GM18519 (cell line): ENCODE results near the gene CORO6.

Experiments
- ATAC-seq: cut with Tn5 transposase; IDR thresholded peaks from one replicate; pipeline ENCODE4 v1.9.1; 2021; ENCODE audit warnings: mild to moderate bottlenecking, moderate library complexity; ENCODE audit not compliant: unreplicated experiment, low FRiP score

Gene CORO6

DNA sequence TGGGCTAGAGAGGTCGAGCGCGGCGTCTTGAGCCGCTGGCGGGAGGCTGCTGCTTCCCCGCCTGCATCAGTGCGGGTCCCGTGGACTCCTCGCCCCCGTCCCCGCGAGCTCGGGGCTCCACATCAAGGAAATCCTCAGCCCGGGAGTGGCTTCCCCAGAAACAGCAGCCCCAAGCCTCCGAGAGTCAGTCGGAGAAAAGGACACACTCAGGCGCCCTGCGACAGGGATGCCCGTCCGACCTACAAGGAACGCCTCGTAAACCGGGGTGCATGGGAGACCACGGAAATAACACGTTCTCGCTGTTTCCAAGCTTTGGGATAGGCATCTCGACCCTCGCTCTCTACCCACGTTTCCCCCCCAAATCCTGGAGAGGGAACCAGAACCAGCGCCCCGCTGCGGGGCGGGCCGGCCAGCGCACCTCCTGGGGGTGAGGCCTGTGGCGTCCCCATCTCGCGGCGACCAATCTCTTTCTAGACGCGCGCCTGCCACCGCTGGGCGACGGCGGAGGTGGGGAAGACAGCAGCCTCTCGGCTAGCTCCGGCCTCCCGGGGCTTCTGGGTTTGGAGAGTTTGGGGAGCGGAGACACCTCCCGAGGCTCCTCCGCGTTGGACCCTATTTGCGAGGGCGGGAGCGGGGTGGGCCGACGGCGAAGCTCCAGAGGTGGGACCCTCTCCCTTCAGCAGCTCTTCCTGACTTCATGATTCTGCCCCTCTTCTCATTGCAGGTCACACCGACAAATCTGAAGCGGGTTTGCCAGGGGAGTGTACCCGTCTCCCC lies 55.0 kb downstream of the CORO6 start:
- ATAC-seq = peak; percentile 30

DNA sequence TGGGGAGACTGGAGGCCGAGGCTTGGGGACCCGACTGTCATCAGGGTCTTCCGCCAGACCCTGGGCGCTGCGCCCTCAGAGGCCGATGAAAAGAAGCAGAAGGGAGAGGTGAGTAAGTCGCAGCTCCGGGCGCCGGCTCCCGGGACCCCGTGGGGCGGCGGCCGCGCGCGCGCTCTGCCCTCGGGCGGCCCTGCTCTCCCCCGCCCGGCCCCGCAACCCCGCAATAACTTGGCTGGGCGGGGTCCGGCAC lies 55.5 kb downstream of the CORO6 start:
- no peak for ATAC-seq

DNA sequence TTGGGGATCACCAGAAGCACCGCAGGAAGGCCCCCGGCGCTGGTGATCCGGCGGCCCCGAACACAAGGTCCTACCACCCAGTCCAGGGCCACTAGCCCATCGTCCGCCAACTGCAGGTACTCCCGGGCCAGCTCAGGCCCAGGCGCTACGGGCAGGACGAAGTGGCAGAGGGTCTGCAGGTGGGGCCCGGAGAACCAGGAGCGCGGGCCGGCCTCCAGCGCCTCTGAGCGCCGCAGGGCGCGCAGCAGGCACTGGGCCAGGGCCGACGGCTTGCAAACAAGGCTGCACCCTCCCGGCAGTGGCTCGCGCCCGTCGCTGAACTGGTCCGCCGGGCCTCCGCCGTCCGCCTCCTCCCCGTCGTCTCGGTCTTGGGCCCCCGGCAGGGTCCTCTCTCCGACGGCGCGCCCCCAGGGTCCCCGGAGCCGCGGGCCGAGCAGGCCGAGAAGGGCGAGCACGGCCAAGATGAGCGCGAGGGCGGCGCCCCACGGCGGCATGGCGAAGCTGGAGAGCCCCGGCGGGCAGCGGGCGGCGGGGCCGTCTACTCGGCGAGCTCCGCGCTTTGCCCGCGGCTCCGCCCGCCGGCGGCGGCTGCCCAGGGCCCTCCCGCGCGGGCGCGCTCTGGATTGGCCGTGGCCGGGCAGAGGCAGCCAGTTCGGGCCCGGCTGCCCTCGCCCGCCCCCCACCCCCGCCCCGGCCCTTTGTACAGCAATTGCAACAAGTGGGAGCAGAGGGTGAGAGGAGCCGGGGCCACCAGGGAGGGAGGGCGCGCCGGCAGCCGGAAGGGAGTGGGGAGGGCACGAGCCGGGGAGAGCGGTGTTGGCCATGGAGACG lies 56.0 kb downstream of the CORO6 start, which contains the start of gene ABHD15:
TSS of gene ABHD15 (minus strand) at position 565 of the 831 bp plus-strand sequence. CDS start at position 494, 71 bp downstream.
- no peak for ATAC-seq

DNA sequence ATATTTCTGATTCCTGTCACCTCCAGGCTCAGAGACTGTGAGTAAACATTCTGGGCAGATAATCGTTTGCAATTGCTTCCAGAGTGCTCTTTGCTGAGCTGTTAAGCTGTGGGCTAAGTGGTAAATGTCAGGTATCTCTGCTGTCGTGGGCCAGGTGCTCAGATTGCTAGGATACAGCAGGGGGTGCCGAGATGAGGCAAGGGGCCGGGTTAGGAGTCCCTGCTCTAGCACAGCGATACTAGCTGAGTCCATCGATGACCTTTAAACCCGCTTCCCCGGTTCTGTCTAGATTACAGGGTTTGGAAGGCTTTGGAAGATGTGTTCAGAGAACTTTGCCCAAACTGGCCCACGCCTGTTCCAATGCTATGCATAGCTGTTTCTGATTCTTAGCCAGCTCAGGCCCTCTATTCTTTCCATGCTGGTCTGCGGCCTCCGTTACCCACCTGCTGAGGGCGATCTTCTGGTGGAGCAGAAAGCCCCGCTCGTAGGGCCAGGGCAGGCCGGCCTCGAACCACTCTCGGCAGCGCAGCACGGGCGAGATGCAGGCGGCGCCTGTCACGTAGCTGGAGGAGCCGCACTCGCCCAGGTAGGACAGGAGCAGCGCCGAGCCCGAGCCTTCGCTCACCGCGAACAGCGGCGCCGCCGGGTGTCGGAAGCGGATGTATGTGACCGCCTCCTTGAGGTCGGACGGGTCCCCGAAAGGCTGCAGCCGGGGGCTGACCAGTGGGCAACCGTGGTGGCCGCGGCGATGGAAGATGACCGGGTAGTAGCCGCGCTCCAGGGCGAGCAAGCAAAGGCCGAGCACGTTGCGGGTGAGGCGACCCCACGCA lies 56.9 kb downstream of the CORO6 start:
- ATAC-seq = no peak
